PC-3 (cell line): ENCODE data around the gene EGLN1. TPM values are rescaled to one million over a fixed set of nuclear protein-coding genes. Genes with fewer than 3 reads are reported as not detected.

ENCODE experiments used
- ATAC-seq: fragments of 200-7000 bp; cut with Tn5 transposase; 2 replicates; pipeline ENCODE4 v1.9.1; 2020; ENCODE audit warnings: mild to moderate bottlenecking, moderate library complexity
- BruUV-seq: library from RNA; stranded (reverse); fragments of 400-500 nt; replicated peaks from 2 replicates; lab custom pipeline; 2021; lab: Mats Ljungman, UMichigan
- CTCF ChIA-PET: fragments of 300-600 bp; sonication (Branson Sonifier 250); formaldehyde crosslinking; loops from one replicate; lab custom pipeline; 2022; ENCODE audit warnings: antibody characterized with exemption; lab: Charles Lee
- POLR2A ChIA-PET: fragments of 300-600 bp; sonication (Branson Sonifier 250); formaldehyde crosslinking; loops from one replicate; lab custom pipeline; 2022; ENCODE audit warnings: antibody characterized with exemption; ENCODE audit not compliant: unreplicated experiment; lab: Charles Lee
- DNase-seq: peaks from one replicate; pipeline ENCODE4 v3.0.0-alpha.2; 2015
- H2AFZ ChIP-seq: fragments of 300-600 bp; sonication (generic); 2 replicates; pipeline ENCODE4 v1.6.0; 2016; ENCODE audit warnings: antibody characterized with exemption, low read length
- H3F3A ChIP-seq: fragments of 300-600 bp; sonication (generic); one replicate; pipeline ENCODE4 v1.6.0; 2017; ENCODE audit warnings: antibody characterized with exemption, low read length, control low read depth, mild to moderate bottlenecking; ENCODE audit not compliant: unreplicated experiment
- H3K27ac ChIP-seq: fragments of 300-600 bp; sonication (generic); 2 replicates; pipeline ENCODE4 v1.5.1; 2016; ENCODE audit warnings: mild to moderate bottlenecking, low read length
- H3K27me3 ChIP-seq: fragments of 300-600 bp; sonication (generic); 2 replicates; pipeline ENCODE4 v1.6.1; 2016; ENCODE audit warnings: low read length, mixed read lengths
- H3K36me3 ChIP-seq: fragments of 300-600 bp; sonication (generic); 2 replicates; pipeline ENCODE4 v1.6.1; 2016; ENCODE audit warnings: low read depth, mixed run types, low read length, mixed read lengths
- H3K4me1 ChIP-seq: fragments of 300-600 bp; sonication (generic); 2 replicates; pipeline ENCODE4 v1.5.1; 2016; ENCODE audit warnings: low read length; ENCODE audit not compliant: insufficient read depth
- H3K4me2 ChIP-seq: fragments of 300-600 bp; sonication (generic); 2 replicates; pipeline ENCODE4 v1.6.0; 2016; ENCODE audit warnings: low read length
- H3K4me3 ChIP-seq: fragments of 300-600 bp; sonication (generic); 2 replicates; pipeline ENCODE4 v1.5.1; 2016; ENCODE audit warnings: mild to moderate bottlenecking, low read length, mixed read lengths
- H3K79me2 ChIP-seq: fragments of 300-600 bp; sonication (generic); 2 replicates; pipeline ENCODE4 v1.6.1; 2017; ENCODE audit warnings: low read length, mixed read lengths
- H3K9ac ChIP-seq: fragments of 300-600 bp; sonication (generic); 2 replicates; pipeline ENCODE4 v1.6.0; 2016; ENCODE audit warnings: mild to moderate bottlenecking, low read length
- H3K9me2 ChIP-seq: fragments of 300-600 bp; sonication (generic); replicated peaks from 2 replicates; pipeline ENCODE4 v1.6.1; 2016; ENCODE audit warnings: mixed run types, low read length, mixed read lengths
- H3K9me3 ChIP-seq: fragments of 300-600 bp; sonication (generic); 2 replicates; pipeline ENCODE4 v1.6.1; 2016; ENCODE audit warnings: low read length, mixed read lengths
- H4K20me1 ChIP-seq: fragments of 300-600 bp; sonication (generic); 2 replicates; pipeline ENCODE4 v1.6.1; 2016; ENCODE audit warnings: low read length, mixed read lengths
- CTCF ChIP-seq: fragments of 300-600 bp; sonication (generic); conservative IDR thresholded peaks from 2 replicates; pipeline ENCODE4 v1.5.1; 2017; ENCODE audit warnings: antibody characterized with exemption, low read depth, mild to moderate bottlenecking, low read length
- EZH2 ChIP-seq: fragments of 300-600 bp; sonication (generic); IDR thresholded peaks from one replicate; pipeline ENCODE4 v1.6.1; 2017; ENCODE audit warnings: antibody characterized with exemption, mild to moderate bottlenecking, low read length; ENCODE audit not compliant: unreplicated experiment
- EZH2phosphoT487 ChIP-seq: fragments of 300-600 bp; sonication (generic); IDR thresholded peaks from 2 replicates; pipeline ENCODE4 v1.6.1; 2018; ENCODE audit warnings: mild to moderate bottlenecking, antibody characterized with exemption, low read length, borderline replicate concordance
- intact Hi-C: fragments of 100-400 bp; cut with micrococcal nuclease; formaldehyde crosslinking; loops from 2 replicates; pipeline ENCODE4 v1.9.0; 2023
- total RNA-seq: library from RNA; depleted of rRNA; stranded (reverse); fragments of >200 nt; gene quantifications from 2 replicates; pipeline ENCODE4 v1.2.3, GENCODE V29; 2014

The EGLN1 gene
- total RNA-seq, 1 experiment from 2014 or later = 37.0 TPM

GRCh38 chr1:231327617-231328016 lies 94.5 kb downstream of the EGLN1 start:
- intact Hi-C loops = no loop called here
- ChIA-PET POLR2A (no interaction called here), CTCF (no interaction called here)
- H4K20me1 ChIP-seq = peaks cover 8% of the 10 kb centered on the region
- no peaks in the 10 kb centered on the region for H3K9me3 ChIP-seq
- DNase-seq = no peak
- H3K4me3 ChIP-seq = no peak overlapping the region
- no TSS peak for BruUV-seq
- H3K27ac ChIP-seq = no peak overlapping the region
- peaks cover 19% of the 10 kb centered on the region for H3K79me2 ChIP-seq
- peaks cover 2% of the 10 kb centered on the region; the same call in 1 of the 2 replicates for H3K4me1 ChIP-seq
- H3K4me2 ChIP-seq = no peak overlapping the region
- H3K9me2 ChIP-seq = no peaks in the 10 kb centered on the region
- no peaks in the 10 kb centered on the region for H3K27me3 ChIP-seq
- no peaks in the 10 kb centered on the region for H3F3A ChIP-seq
- no peak overlapping the region for H2AFZ ChIP-seq
- TF ChIP-seq EZH2 (no peak), EZH2phosphoT487 (no peak), CTCF (no peak)
- H3K9ac ChIP-seq = no peak overlapping the region
- no peaks in the 10 kb centered on the region for H3K36me3 ChIP-seq
- ATAC-seq = no peak

GRCh38 chr1:231326248-231326647 lies 95.8 kb downstream of the EGLN1 start:
- no peak for TF ChIP-seq CTCF
- no peak for TF ChIP-seq EZH2
- no peak for TF ChIP-seq EZH2phosphoT487
- Histone ChIP-seq H3K9me3 (no peaks in the 10 kb centered on the region), H3K9ac (no peak overlapping the region), H3K27me3 (no peaks in the 10 kb centered on the region), H4K20me1 (no peaks in the 10 kb centered on the region), H3K4me1 (no peaks in the 10 kb centered on the region), H3K4me3 (no peak overlapping the region), H3K79me2 (peaks cover 5% of the 10 kb centered on the region), H3K9me2 (no peaks in the 10 kb centered on the region), H3K4me2 (no peak overlapping the region), H3K27ac (no peak overlapping the region), H2AFZ (no peak overlapping the region), H3F3A (no peaks in the 10 kb centered on the region), H3K36me3 (no peaks in the 10 kb centered on the region)
- no peak for DNase-seq
- no TSS peak for BruUV-seq
- ChIA-PET CTCF (no interaction called here), POLR2A (no interaction called here)
- no peak for ATAC-seq
- intact Hi-C loops = no loop called here

- ChIA-PET CTCF (no interaction called here), POLR2A (no interaction called here)
- H3K9me2 ChIP-seq = no peaks in the 10 kb centered on the region
- no peak overlapping the region for H3K4me3 ChIP-seq
- H3K9ac ChIP-seq = no peak overlapping the region
- H3K36me3 ChIP-seq = no peaks in the 10 kb centered on the region
- intact Hi-C loops = no loop called here
- no peaks in the 10 kb centered on the region for H3K79me2 ChIP-seq
- TF ChIP-seq EZH2 = no peak
- TF ChIP-seq EZH2phosphoT487 = no peak
- TF ChIP-seq CTCF = no peak
- H3K4me1 ChIP-seq = no peaks in the 10 kb centered on the region
- ATAC-seq (no peak), DNase-seq (no peak)
- H3K27ac ChIP-seq = no peak overlapping the region
- H3K4me2 ChIP-seq = no peak overlapping the region
- H3K9me3 ChIP-seq = no peaks in the 10 kb centered on the region
- no peaks in the 10 kb centered on the region for H3F3A ChIP-seq
- H2AFZ ChIP-seq = no peak overlapping the region
- no TSS peak for BruUV-seq
- H3K27me3 ChIP-seq = no peaks in the 10 kb centered on the region
- no peaks in the 10 kb centered on the region for H4K20me1 ChIP-seq
Observed at GRCh38 chr1:231324660-231325059, 97.4 kb downstream of the EGLN1 start.
